Right lobe of liver (tissue), 4 donors: ENCODE data around the gene HEMK1.

ENCODE experiments used
- POLR2A ChIP-seq: fragments of 450-650 bp; IDR thresholded peaks from one replicate; pipeline ENCODE4 v1.6.1; 2017; ENCODE audit warnings: antibody characterized with exemption, mild to moderate bottlenecking
- TF ChIP-seq, protein P1 (sequence below), 4 donors: fragments of 200-600 bp in 3 of 4; fragments of 450-650 bp in 1 of 4; IDR thresholded peaks; one replicate each; pipeline versions ENCODE4 v1.5.1 to v1.8.0; 2016 to 2022; ENCODE audit warnings: antibody characterized with exemption in 4 of 4, mild to moderate bottlenecking in 2 of 4
- donor health status: DM: no; HTN: no; CAD: no.
- donor health status: DM: no; HTN: no; CAD: no.
- donor health status: DM: no; HTN: yes; CAD: no.

- TF ChIP-seq, protein P1, sequence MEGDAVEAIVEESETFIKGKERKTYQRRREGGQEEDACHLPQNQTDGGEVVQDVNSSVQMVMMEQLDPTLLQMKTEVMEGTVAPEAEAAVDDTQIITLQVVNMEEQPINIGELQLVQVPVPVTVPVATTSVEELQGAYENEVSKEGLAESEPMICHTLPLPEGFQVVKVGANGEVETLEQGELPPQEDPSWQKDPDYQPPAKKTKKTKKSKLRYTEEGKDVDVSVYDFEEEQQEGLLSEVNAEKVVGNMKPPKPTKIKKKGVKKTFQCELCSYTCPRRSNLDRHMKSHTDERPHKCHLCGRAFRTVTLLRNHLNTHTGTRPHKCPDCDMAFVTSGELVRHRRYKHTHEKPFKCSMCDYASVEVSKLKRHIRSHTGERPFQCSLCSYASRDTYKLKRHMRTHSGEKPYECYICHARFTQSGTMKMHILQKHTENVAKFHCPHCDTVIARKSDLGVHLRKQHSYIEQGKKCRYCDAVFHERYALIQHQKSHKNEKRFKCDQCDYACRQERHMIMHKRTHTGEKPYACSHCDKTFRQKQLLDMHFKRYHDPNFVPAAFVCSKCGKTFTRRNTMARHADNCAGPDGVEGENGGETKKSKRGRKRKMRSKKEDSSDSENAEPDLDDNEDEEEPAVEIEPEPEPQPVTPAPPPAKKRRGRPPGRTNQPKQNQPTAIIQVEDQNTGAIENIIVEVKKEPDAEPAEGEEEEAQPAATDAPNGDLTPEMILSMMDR (IDR thresholded peaks at IDR 0.05) = peak in 1 of 4 donors; percentile 10
- no peak for TF ChIP-seq POLR2A
Measured at GRCh38 chr3:50573566-50574443, 4.5 kb downstream of the HEMK1 start.
